GM12878 (cell line): ENCODE results near the gene TNFRSF1B. TPM values are rescaled to one million over a fixed set of nuclear protein-coding genes. Genes with fewer than 3 reads are reported as not detected.

Experiments used
- ASH2L ChIP-seq: fragments of 300-600, 200-600 bp; sonication (generic); IDR thresholded peaks from 2 replicates; pipeline ENCODE4 v1.6.1; 2017; ENCODE audit warnings: low read depth, mild to moderate bottlenecking, borderline replicate concordance
- BCL11A ChIP-seq: IDR thresholded peaks from 2 replicates; pipeline ENCODE4 v1.6.1; 2011; ENCODE audit warnings: low read depth, low read length
- MEF2B ChIP-seq: fragments of 450-650 bp; IDR thresholded peaks from 2 replicates; pipeline ENCODE4 v1.6.1; 2018; ENCODE audit warnings: mild to moderate bottlenecking, moderate library complexity; ENCODE audit not compliant: partially characterized antibody, poor library complexity, severe bottlenecking
- MYC ChIP-seq: IDR thresholded peaks from 2 replicates; pipeline ENCODE4 v1.6.1; 2011; ENCODE audit warnings: mild to moderate bottlenecking, low read length, moderate library complexity, inconsistent platforms; ENCODE audit not compliant: insufficient read depth, insufficient replicate concordance, insufficient read length, severe bottlenecking
- NFIC ChIP-seq: IDR thresholded peaks from 2 replicates; pipeline ENCODE4 v1.6.1; 2012; ENCODE audit warnings: low read depth, mild to moderate bottlenecking, inconsistent platforms, low read length, moderate library complexity
- RFX5 ChIP-seq: IDR thresholded peaks from 2 replicates; pipeline ENCODE4 v1.6.1; 2011; ENCODE audit warnings: low read depth, low read length, improper control_type of control experiment
- RUNX3 ChIP-seq: IDR thresholded peaks from 2 replicates; pipeline ENCODE4 v1.6.1; 2012; ENCODE audit warnings: low read length, inconsistent platforms
- TBL1XR1 ChIP-seq: IDR thresholded peaks from 2 replicates; pipeline ENCODE4 v1.6.1; 2012; ENCODE audit warnings: low read depth, low read length, improper control_type of control experiment
- TCF12 ChIP-seq: IDR thresholded peaks from 2 replicates; pipeline ENCODE4 v1.6.1; 2011; ENCODE audit warnings: low read depth, mild to moderate bottlenecking, low read length
- polyA plus RNA-seq, 11 experiments: library from polyadenylated mRNA; depleted of rRNA in 4 of 11; unstranded in 6 of 11; stranded (reverse) in 5 of 11; fragments of >200 nt; fragmentation: Nextera tagmentation in 4 of 11; fragmentation: Illumina TruSeq in 1 of 11; extraction: Ambion mirVana in 4 of 11; extraction: Trizol in 1 of 11; gene quantifications; 1 replicate in 1 of 11; 2 replicates in 10 of 11; pipeline versions ENCODE4 v1.2.1 to v1.2.3, GENCODE V29; 2011 to 2016; ENCODE audit warnings: inconsistent platforms in 2 of 11, missing spikeins in 2 of 11, low read depth in 1 of 11
- total RNA-seq, 4 experiments: library from RNA; depleted of rRNA in 3 of 4; stranded (reverse); fragments of >200 nt in 3 of 4; fragmentation: Illumina TruSeq in 1 of 4; extraction: Trizol in 1 of 4; gene quantifications; 2 replicates each; pipeline versions ENCODE4 v1.2.1 to v1.2.3, GENCODE V29; 2013 to 2021
- TF ChIP-seq, protein P1 (sequence below): fragments of 450-650 bp; IDR thresholded peaks from 2 replicates; pipeline ENCODE4 v1.6.1; 2017; ENCODE audit warnings: mild to moderate bottlenecking
- TF ChIP-seq, protein P2 (sequence below): fragments of 450-650 bp; IDR thresholded peaks from 2 replicates; pipeline ENCODE4 v1.6.1; 2016; ENCODE audit warnings: mild to moderate bottlenecking, moderate library complexity, borderline replicate concordance
- TF ChIP-seq, protein P3 (sequence below): fragments of 450-650 bp; IDR thresholded peaks from 2 replicates; pipeline ENCODE4 v1.6.1; 2017; ENCODE audit warnings: antibody characterized with exemption, mild to moderate bottlenecking, moderate library complexity
- TF ChIP-seq, protein P4 (sequence below): fragments of 150-350 bp; IDR thresholded peaks from 2 replicates; pipeline ENCODE4 v1.6.1; 2016; ENCODE audit warnings: low read depth, low read length
- TF ChIP-seq, protein P5 (sequence below): fragments of 450-650 bp; IDR thresholded peaks from 2 replicates; pipeline ENCODE4 v1.6.1; 2014; ENCODE audit warnings: mild to moderate bottlenecking

TNFRSF1B gene
- total and polyA plus RNA-seq, 10 of the 15 experiments (the other 5 are each of a cell fraction or from before 2014, with no cell fraction given), result 10.1 to 87.2 (median 37.3) TPM

DNA sequence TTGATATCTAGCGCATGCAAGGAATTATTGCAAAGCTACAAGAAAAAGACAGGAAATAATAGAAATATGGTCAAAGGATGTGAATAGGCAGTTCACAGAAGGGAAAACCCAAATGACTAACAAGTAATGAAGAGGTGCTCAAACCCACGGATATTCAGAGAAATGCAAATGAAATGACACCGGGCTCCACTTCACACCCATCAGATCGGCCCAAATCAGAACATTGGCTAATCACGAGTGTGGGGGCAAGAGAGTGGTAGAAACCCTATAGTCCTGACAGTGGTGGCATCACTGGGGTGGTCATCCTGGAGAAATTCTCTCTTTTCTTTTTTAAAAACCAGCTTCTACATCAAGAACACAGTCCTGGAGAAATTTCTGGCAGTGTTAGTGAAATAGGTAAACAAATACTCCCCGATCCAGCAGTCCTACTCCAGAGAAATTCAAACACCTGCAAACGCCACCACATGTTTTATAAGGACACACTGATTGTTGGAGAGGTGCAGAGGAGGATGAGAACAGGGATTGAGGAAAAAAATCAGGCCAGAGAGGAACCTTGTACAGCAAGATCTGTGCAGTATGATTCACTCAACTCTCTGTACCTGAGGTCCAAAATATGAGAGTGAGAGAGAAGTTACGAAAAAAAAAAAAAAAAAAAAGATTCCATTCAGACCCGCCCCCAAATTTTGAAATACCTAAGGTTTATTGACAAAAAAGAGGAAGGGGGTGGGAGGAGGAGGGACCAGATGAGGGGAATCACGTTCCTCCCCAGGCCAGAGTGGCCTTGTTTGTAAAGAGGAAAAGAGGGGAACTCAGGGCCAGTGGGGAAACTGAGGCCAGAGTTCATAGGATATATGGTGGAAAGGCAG lies 9.2 kb upstream of the TNFRSF1B start (continued):
- TF ChIP-seq NFIC (peak; percentile 18; the same call in 1 of the 2 replicates), RFX5 (no peak), BCL11A (0 out of 2 replicates have a peak, but pooled peaks have one; percentile 23), MEF2B (peak; percentile 23), TBL1XR1 (no peak), MYC (no peak), TCF12 (no peak), RUNX3 (peak; percentile 52), ASH2L (no peak)
- TF ChIP-seq, protein P1, sequence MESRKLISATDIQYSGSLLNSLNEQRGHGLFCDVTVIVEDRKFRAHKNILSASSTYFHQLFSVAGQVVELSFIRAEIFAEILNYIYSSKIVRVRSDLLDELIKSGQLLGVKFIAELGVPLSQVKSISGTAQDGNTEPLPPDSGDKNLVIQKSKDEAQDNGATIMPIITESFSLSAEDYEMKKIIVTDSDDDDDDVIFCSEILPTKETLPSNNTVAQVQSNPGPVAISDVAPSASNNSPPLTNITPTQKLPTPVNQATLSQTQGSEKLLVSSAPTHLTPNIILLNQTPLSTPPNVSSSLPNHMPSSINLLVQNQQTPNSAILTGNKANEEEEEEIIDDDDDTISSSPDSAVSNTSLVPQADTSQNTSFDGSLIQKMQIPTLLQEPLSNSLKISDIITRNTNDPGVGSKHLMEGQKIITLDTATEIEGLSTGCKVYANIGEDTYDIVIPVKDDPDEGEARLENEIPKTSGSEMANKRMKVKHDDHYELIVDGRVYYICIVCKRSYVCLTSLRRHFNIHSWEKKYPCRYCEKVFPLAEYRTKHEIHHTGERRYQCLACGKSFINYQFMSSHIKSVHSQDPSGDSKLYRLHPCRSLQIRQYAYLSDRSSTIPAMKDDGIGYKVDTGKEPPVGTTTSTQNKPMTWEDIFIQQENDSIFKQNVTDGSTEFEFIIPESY, result no peak
- TF ChIP-seq, protein P2, sequence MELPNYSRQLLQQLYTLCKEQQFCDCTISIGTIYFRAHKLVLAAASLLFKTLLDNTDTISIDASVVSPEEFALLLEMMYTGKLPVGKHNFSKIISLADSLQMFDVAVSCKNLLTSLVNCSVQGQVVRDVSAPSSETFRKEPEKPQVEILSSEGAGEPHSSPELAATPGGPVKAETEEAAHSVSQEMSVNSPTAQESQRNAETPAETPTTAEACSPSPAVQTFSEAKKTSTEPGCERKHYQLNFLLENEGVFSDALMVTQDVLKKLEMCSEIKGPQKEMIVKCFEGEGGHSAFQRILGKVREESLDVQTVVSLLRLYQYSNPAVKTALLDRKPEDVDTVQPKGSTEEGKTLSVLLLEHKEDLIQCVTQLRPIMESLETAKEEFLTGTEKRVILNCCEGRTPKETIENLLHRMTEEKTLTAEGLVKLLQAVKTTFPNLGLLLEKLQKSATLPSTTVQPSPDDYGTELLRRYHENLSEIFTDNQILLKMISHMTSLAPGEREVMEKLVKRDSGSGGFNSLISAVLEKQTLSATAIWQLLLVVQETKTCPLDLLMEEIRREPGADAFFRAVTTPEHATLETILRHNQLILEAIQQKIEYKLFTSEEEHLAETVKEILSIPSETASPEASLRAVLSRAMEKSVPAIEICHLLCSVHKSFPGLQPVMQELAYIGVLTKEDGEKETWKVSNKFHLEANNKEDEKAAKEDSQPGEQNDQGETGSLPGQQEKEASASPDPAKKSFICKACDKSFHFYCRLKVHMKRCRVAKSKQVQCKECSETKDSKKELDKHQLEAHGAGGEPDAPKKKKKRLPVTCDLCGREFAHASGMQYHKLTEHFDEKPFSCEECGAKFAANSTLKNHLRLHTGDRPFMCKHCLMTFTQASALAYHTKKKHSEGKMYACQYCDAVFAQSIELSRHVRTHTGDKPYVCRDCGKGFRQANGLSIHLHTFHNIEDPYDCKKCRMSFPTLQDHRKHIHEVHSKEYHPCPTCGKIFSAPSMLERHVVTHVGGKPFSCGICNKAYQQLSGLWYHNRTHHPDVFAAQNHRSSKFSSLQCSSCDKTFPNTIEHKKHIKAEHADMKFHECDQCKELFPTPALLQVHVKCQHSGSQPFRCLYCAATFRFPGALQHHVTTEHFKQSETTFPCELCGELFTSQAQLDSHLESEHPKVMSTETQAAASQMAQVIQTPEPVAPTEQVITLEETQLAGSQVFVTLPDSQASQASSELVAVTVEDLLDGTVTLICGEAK, result no peak
- TF ChIP-seq, protein P3, sequence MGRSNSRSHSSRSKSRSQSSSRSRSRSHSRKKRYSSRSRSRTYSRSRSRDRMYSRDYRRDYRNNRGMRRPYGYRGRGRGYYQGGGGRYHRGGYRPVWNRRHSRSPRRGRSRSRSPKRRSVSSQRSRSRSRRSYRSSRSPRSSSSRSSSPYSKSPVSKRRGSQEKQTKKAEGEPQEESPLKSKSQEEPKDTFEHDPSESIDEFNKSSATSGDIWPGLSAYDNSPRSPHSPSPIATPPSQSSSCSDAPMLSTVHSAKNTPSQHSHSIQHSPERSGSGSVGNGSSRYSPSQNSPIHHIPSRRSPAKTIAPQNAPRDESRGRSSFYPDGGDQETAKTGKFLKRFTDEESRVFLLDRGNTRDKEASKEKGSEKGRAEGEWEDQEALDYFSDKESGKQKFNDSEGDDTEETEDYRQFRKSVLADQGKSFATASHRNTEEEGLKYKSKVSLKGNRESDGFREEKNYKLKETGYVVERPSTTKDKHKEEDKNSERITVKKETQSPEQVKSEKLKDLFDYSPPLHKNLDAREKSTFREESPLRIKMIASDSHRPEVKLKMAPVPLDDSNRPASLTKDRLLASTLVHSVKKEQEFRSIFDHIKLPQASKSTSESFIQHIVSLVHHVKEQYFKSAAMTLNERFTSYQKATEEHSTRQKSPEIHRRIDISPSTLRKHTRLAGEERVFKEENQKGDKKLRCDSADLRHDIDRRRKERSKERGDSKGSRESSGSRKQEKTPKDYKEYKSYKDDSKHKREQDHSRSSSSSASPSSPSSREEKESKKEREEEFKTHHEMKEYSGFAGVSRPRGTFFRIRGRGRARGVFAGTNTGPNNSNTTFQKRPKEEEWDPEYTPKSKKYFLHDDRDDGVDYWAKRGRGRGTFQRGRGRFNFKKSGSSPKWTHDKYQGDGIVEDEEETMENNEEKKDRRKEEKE, result no peak
- TF ChIP-seq, protein P4, sequence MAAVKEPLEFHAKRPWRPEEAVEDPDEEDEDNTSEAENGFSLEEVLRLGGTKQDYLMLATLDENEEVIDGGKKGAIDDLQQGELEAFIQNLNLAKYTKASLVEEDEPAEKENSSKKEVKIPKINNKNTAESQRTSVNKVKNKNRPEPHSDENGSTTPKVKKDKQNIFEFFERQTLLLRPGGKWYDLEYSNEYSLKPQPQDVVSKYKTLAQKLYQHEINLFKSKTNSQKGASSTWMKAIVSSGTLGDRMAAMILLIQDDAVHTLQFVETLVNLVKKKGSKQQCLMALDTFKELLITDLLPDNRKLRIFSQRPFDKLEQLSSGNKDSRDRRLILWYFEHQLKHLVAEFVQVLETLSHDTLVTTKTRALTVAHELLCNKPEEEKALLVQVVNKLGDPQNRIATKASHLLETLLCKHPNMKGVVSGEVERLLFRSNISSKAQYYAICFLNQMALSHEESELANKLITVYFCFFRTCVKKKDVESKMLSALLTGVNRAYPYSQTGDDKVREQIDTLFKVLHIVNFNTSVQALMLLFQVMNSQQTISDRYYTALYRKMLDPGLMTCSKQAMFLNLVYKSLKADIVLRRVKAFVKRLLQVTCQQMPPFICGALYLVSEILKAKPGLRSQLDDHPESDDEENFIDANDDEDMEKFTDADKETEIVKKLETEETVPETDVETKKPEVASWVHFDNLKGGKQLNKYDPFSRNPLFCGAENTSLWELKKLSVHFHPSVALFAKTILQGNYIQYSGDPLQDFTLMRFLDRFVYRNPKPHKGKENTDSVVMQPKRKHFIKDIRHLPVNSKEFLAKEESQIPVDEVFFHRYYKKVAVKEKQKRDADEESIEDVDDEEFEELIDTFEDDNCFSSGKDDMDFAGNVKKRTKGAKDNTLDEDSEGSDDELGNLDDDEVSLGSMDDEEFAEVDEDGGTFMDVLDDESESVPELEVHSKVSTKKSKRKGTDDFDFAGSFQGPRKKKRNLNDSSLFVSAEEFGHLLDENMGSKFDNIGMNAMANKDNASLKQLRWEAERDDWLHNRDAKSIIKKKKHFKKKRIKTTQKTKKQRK, result no peak
- TF ChIP-seq, protein P5, sequence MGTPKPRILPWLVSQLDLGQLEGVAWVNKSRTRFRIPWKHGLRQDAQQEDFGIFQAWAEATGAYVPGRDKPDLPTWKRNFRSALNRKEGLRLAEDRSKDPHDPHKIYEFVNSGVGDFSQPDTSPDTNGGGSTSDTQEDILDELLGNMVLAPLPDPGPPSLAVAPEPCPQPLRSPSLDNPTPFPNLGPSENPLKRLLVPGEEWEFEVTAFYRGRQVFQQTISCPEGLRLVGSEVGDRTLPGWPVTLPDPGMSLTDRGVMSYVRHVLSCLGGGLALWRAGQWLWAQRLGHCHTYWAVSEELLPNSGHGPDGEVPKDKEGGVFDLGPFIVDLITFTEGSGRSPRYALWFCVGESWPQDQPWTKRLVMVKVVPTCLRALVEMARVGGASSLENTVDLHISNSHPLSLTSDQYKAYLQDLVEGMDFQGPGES, result no peak
